Peyer's patch (tissue), 4 donors: ENCODE data around the gene TRPM3.

Experiments
- POLR2A ChIP-seq, 2 donors: fragments of 450-650 bp; IDR thresholded peaks; one replicate each; pipeline ENCODE4 v1.5.1; 2017; ENCODE audit warnings: antibody characterized with exemption in 2 of 2, mild to moderate bottlenecking in 2 of 2, moderate library complexity in 2 of 2
- TF ChIP-seq, protein P1 (sequence below), 6 experiments: fragments of 450-650 bp in 4 of 6; fragments of 200-600 bp in 2 of 6; sonication (generic) in 1 of 6; IDR thresholded peaks; one replicate each; pipeline ENCODE4 v1.5.1; 2017 to 2019; ENCODE audit warnings: antibody characterized with exemption in 6 of 6, mild to moderate bottlenecking in 3 of 6, moderate library complexity in 1 of 6

- TF ChIP-seq POLR2A (IDR thresholded peaks at IDR 0.05): no peak
- TF ChIP-seq, protein P1, sequence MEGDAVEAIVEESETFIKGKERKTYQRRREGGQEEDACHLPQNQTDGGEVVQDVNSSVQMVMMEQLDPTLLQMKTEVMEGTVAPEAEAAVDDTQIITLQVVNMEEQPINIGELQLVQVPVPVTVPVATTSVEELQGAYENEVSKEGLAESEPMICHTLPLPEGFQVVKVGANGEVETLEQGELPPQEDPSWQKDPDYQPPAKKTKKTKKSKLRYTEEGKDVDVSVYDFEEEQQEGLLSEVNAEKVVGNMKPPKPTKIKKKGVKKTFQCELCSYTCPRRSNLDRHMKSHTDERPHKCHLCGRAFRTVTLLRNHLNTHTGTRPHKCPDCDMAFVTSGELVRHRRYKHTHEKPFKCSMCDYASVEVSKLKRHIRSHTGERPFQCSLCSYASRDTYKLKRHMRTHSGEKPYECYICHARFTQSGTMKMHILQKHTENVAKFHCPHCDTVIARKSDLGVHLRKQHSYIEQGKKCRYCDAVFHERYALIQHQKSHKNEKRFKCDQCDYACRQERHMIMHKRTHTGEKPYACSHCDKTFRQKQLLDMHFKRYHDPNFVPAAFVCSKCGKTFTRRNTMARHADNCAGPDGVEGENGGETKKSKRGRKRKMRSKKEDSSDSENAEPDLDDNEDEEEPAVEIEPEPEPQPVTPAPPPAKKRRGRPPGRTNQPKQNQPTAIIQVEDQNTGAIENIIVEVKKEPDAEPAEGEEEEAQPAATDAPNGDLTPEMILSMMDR (IDR thresholded peaks at IDR 0.05): no peak
Measured at GRCh38 chr9:70589571-70590314, 531.7 kb downstream of the TRPM3 start.
